Hepatocyte (in vitro differentiated cells): ENCODE data around the gene PGLYRP1.

ENCODE experiments used
- EZH2 ChIP-seq: fragments of 200-600 bp; sonication (generic); IDR thresholded peaks from 2 replicates; pipeline ENCODE4 v1.6.1; 2016; ENCODE audit warnings: antibody characterized with exemption, mild to moderate bottlenecking, borderline replicate concordance
- EZH2phosphoT487 ChIP-seq: fragments of 200-600 bp; sonication (generic); IDR thresholded peaks from one replicate; pipeline ENCODE4 v1.6.1; 2018; ENCODE audit warnings: antibody characterized with exemption, mild to moderate bottlenecking, low read depth, moderate library complexity; ENCODE audit not compliant: unreplicated experiment, severe bottlenecking
- TF ChIP-seq, protein P1 (sequence below): fragments of 200-600 bp; sonication (generic); IDR thresholded peaks from 2 replicates; pipeline ENCODE4 v1.5.1; 2016; ENCODE audit warnings: antibody characterized with exemption, mild to moderate bottlenecking; ENCODE audit not compliant: poor library complexity

DNA sequence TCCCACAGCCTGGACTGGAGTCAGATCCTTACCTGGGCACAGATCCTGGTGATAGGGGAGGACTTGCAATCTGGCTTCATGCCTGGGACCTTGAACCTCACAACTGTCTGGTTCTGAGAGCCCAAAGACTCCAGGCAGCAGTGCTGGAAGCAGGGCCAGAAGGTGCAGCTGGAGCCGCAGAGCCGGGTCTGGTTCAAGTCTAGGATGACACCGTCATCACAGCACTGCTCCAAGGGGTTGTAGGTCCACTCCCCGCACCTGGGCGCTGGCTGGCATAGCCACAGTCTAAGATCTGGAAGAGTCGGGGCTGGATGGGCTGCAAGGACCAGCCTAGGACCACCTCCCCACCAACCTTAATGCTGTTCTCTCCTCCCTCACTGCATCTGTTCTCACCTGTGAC lies 17.3 kb upstream of the PGLYRP1 start:
- TF ChIP-seq, protein P1, sequence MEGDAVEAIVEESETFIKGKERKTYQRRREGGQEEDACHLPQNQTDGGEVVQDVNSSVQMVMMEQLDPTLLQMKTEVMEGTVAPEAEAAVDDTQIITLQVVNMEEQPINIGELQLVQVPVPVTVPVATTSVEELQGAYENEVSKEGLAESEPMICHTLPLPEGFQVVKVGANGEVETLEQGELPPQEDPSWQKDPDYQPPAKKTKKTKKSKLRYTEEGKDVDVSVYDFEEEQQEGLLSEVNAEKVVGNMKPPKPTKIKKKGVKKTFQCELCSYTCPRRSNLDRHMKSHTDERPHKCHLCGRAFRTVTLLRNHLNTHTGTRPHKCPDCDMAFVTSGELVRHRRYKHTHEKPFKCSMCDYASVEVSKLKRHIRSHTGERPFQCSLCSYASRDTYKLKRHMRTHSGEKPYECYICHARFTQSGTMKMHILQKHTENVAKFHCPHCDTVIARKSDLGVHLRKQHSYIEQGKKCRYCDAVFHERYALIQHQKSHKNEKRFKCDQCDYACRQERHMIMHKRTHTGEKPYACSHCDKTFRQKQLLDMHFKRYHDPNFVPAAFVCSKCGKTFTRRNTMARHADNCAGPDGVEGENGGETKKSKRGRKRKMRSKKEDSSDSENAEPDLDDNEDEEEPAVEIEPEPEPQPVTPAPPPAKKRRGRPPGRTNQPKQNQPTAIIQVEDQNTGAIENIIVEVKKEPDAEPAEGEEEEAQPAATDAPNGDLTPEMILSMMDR = no peak
- TF ChIP-seq EZH2phosphoT487 (no peak), EZH2 (no peak)
